ENCODE results near the gene MAP2. TPM values are rescaled to one million over a fixed set of nuclear protein-coding genes. Genes with fewer than 3 reads are reported as not detected.

MAP2 gene
- total RNA-seq, 4 donors from 2014 or later: 7.4 to 124 (median 59.9) TPM

- no peaks in the 10 kb centered on the region for H3K36me3 ChIP-seq
- no peak overlapping the region for H3K4me3 ChIP-seq
- no peak overlapping the region for H3K27ac ChIP-seq
- no peaks in the 10 kb centered on the region for H3K9me3 ChIP-seq
- no peaks in the 10 kb centered on the region for H3K27me3 ChIP-seq
- no peak for ATAC-seq
- no peaks in the 10 kb centered on the region for H3K4me1 ChIP-seq
- TF ChIP-seq EP300 (IDR thresholded peaks at IDR 0.05) (no peak), POLR2A (IDR thresholded peaks at IDR 0.05) (no peak), POLR2AphosphoS5 (IDR thresholded peaks at IDR 0.05) (no peak)
- TF ChIP-seq, protein P1, sequence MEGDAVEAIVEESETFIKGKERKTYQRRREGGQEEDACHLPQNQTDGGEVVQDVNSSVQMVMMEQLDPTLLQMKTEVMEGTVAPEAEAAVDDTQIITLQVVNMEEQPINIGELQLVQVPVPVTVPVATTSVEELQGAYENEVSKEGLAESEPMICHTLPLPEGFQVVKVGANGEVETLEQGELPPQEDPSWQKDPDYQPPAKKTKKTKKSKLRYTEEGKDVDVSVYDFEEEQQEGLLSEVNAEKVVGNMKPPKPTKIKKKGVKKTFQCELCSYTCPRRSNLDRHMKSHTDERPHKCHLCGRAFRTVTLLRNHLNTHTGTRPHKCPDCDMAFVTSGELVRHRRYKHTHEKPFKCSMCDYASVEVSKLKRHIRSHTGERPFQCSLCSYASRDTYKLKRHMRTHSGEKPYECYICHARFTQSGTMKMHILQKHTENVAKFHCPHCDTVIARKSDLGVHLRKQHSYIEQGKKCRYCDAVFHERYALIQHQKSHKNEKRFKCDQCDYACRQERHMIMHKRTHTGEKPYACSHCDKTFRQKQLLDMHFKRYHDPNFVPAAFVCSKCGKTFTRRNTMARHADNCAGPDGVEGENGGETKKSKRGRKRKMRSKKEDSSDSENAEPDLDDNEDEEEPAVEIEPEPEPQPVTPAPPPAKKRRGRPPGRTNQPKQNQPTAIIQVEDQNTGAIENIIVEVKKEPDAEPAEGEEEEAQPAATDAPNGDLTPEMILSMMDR (IDR thresholded peaks at IDR 0.05): no peak
Measured at GRCh38 chr2:209713219-209713618, 289.4 kb downstream of the MAP2 start.

DNA sequence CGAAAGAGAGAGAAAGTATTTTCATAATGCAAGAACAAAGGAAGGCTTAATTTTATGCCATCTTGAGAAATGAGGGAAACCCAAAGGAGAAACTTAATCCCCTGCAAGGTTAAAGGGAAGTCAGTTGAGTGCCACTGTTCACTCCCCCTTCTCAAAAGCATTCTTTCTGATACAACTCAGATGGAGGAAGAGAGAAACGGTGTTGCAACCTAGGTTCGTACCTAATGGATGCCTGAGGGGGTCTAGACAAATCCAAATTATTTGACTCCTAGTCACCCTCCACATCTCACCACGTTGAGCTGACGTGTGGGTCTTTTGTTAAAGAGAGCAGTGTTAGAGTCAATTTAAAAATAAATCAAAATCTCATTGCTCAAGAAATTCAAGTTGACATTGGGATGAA is 295.2 kb downstream of the MAP2 start:
- no peaks in the 10 kb centered on the region for H3K9me3 ChIP-seq
- no peaks in the 10 kb centered on the region for H3K36me3 ChIP-seq
- TF ChIP-seq EP300 (IDR thresholded peaks at IDR 0.05) (no peak), POLR2AphosphoS5 (IDR thresholded peaks at IDR 0.05) (no peak), POLR2A (IDR thresholded peaks at IDR 0.05) (no peak)
- TF ChIP-seq, protein P1 (IDR thresholded peaks at IDR 0.05): no peak
- no peak for ATAC-seq
- no peaks in the 10 kb centered on the region for H3K27me3 ChIP-seq
- WGBS, 2 donors (ENCODE audit: low coverage in 1 of 2): 60 to 62% methylated on average over 5 of the region's 5 CpGs
- no peaks in the 10 kb centered on the region for H3K4me1 ChIP-seq
- no peak overlapping the region for H3K4me3 ChIP-seq
- no peak overlapping the region for H3K27ac ChIP-seq

GRCh38 chr2:209721497-209721896 is 297.6 kb downstream of the MAP2 start:
- Histone ChIP-seq H3K4me1 (no peaks in the 10 kb centered on the region), H3K4me3 (no peak overlapping the region), H3K9me3 (no peaks in the 10 kb centered on the region), H3K27me3 (no peaks in the 10 kb centered on the region), H3K27ac (no peak overlapping the region), H3K36me3 (no peaks in the 10 kb centered on the region)
- ATAC-seq: no peak
- TF ChIP-seq POLR2AphosphoS5 (IDR thresholded peaks at IDR 0.05) (no peak), EP300 (IDR thresholded peaks at IDR 0.05) (no peak), POLR2A (IDR thresholded peaks at IDR 0.05) (no peak)
- TF ChIP-seq, protein P1 (IDR thresholded peaks at IDR 0.05): no peak

GRCh38 chr2:209726311-209726710 is 302.5 kb downstream of the MAP2 start:
- no peaks in the 10 kb centered on the region for H3K4me1 ChIP-seq
- no peak overlapping the region for H3K27ac ChIP-seq
- 88 to 93% methylated on average over 2 of the region's 2 CpGs for WGBS, 2 donors (ENCODE audit: low coverage in 1 of 2)
- no peaks in the 10 kb centered on the region for H3K27me3 ChIP-seq
- no peaks in the 10 kb centered on the region for H3K9me3 ChIP-seq
- no peak for ATAC-seq
- TF ChIP-seq POLR2AphosphoS5 (IDR thresholded peaks at IDR 0.05): no peak
- TF ChIP-seq, protein P1 (IDR thresholded peaks at IDR 0.05): no peak
- no peak for TF ChIP-seq EP300 (IDR thresholded peaks at IDR 0.05)
- no peak for TF ChIP-seq POLR2A (IDR thresholded peaks at IDR 0.05)
- no peaks in the 10 kb centered on the region for H3K36me3 ChIP-seq
- no peak overlapping the region for H3K4me3 ChIP-seq

- no peak for ATAC-seq
- TF ChIP-seq POLR2A (IDR thresholded peaks at IDR 0.05) (no peak), POLR2AphosphoS5 (IDR thresholded peaks at IDR 0.05) (no peak), EP300 (IDR thresholded peaks at IDR 0.05) (no peak)
- TF ChIP-seq, protein P1 (IDR thresholded peaks at IDR 0.05): no peak
- 63 to 77% methylated on average over 2 of the region's 2 CpGs for WGBS, 2 donors (ENCODE audit: low coverage in 1 of 2)
- Histone ChIP-seq H3K27me3 (no peaks in the 10 kb centered on the region), H3K36me3 (no peaks in the 10 kb centered on the region), H3K4me3 (no peak overlapping the region), H3K4me1 (no peaks in the 10 kb centered on the region), H3K27ac (no peak overlapping the region), H3K9me3 (no peaks in the 10 kb centered on the region)
Measured at GRCh38 chr2:209727077-209727476, 303.2 kb downstream of the MAP2 start.
